HL-60 (cell line): ENCODE measurements around the gene MRAS.

Source experiments
- CTCF ChIP-seq: IDR thresholded peaks from one replicate; pipeline ENCODE4 v1.5.1; 2011; ENCODE audit warnings: low read length, control low read depth, inconsistent platforms; ENCODE audit not compliant: insufficient read depth
- POLR2AphosphoS5 ChIP-seq: IDR thresholded peaks from 2 replicates; pipeline ENCODE4 v1.6.1; 2012; ENCODE audit warnings: low read depth

GRCh38 chr3:138412821-138413551, 64.6 kb downstream of the MRAS start:
- TF ChIP-seq CTCF: no peak
- TF ChIP-seq POLR2AphosphoS5: no peak
